ENCODE results near the gene ARHGAP26. TPM values are rescaled to one million over a fixed set of nuclear protein-coding genes. Genes with fewer than 3 reads are reported as not detected.

ARHGAP26 gene
- total RNA-seq, 4 donors from 2014 or later, result 28.2 to 52.3 (median 37.9) TPM

DNA sequence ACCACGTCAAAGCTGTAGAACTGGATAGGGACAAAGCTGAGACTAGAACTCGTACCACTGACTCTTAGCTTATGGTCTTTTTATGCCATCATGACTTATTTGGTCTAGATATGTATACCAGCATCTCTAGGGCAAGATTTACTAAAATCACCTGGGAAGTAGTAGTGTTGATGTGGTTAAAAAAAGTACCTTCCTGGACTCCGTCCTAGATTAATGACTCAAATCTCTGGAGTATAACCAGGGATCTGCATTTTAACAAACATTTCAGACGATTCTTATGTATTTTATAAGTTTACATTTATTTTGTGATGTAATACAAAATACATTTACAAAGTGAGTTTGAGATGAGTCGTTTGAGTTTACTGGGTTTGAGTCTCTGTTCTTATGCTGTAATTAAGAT is 68.7 kb downstream of the ARHGAP26 start:
- Histone ChIP-seq H3K4me3 (replicated peaks in 1 of 3) (no peak overlapping the region), H3K36me3 (no peaks in the 10 kb centered on the region), H3K4me1 (peaks cover 7 to 16% of the 10 kb centered on the region in 2 donors), H3K9me3 (no peaks in the 10 kb centered on the region), H3K27me3 (no peaks in the 10 kb centered on the region), H3K27ac (peak overlapping the region in 2 of 3 donors; percentile 51 to 60)
- no peak for TF ChIP-seq POLR2A (IDR thresholded peaks at IDR 0.05)
- TF ChIP-seq, protein P1, sequence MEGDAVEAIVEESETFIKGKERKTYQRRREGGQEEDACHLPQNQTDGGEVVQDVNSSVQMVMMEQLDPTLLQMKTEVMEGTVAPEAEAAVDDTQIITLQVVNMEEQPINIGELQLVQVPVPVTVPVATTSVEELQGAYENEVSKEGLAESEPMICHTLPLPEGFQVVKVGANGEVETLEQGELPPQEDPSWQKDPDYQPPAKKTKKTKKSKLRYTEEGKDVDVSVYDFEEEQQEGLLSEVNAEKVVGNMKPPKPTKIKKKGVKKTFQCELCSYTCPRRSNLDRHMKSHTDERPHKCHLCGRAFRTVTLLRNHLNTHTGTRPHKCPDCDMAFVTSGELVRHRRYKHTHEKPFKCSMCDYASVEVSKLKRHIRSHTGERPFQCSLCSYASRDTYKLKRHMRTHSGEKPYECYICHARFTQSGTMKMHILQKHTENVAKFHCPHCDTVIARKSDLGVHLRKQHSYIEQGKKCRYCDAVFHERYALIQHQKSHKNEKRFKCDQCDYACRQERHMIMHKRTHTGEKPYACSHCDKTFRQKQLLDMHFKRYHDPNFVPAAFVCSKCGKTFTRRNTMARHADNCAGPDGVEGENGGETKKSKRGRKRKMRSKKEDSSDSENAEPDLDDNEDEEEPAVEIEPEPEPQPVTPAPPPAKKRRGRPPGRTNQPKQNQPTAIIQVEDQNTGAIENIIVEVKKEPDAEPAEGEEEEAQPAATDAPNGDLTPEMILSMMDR (IDR thresholded peaks at IDR 0.05), result no peak
- WGBS, 2 donors, result 80 to 89% methylated on average over 5 of the region's 5 CpGs
- intact Hi-C loops (cut with DNase I), result no loop called here
- no peak for DNase-seq

DNA sequence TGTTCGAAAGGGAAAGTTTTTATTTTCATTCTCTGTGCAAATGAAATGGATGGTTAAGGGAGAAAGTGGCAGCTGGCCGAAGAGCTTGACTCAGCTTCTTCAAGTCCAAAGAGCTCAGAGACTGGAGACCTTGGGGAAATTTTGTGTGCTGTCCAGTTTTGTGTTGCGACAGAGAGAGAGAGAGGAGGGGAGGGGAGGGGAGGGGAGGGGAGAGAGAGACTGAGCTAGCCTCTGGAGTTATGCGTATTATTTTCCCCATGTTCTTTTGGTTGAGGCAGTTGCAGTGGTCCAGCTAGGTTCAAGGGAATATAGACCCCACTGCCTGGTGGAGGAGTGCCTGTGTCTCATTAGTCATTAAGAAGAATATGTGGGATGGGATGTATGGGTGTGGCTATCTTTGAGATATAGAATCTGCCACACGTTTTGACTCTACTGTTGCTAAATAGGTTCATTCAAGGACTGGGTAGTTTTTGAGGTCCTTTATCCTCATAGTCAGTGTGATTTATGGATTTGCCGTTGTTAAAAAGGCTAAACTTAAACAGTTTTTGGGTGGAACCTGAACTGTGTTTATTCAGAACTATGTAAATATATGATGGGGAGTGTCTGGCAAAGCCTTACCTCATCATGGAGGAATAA is 69.7 kb downstream of the ARHGAP26 start:
- Histone ChIP-seq H3K4me3 (replicated peaks in 1 of 3) (no peak overlapping the region), H3K36me3 (no peaks in the 10 kb centered on the region), H3K27ac (peak overlapping the region in 2 of 3 donors; percentile 56 to 60), H3K27me3 (no peaks in the 10 kb centered on the region), H3K4me1 (peaks cover 7 to 14% of the 10 kb centered on the region in 2 donors), H3K9me3 (no peaks in the 10 kb centered on the region)
- WGBS, 2 donors, result 66 to 75% methylated on average over 6 of the region's 6 CpGs
- intact Hi-C loops (cut with DNase I), result no loop called here
- peak; percentile 48 to 70 for DNase-seq
- TF ChIP-seq POLR2A (IDR thresholded peaks at IDR 0.05), result no peak
- TF ChIP-seq, protein P1 (IDR thresholded peaks at IDR 0.05), result no peak

DNA sequence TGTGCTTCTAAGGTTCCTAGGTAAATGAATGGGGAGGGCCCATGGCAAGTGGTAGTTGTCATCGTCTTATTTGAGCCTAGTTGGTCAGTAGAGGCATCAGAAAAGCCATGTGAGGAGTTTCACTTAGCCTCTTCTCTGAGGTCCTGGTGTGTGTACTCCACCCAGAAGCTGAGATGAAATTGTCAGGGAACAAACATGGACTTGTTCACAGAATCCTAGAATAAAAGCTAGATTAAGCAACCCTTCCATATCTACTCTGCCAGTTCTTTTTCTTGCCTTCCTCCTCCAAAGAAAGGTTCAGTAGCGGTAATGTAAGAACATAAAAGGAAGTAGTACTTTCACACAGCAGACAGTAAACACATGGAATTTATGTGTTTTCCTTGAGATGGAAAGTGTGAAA is 70.4 kb downstream of the ARHGAP26 start:
- no peak for TF ChIP-seq POLR2A (IDR thresholded peaks at IDR 0.05)
- TF ChIP-seq, protein P1 (IDR thresholded peaks at IDR 0.05), result no peak
- no peak overlapping the region for H3K4me3 ChIP-seq (replicated peaks in 1 of 3)
- intact Hi-C loops (cut with DNase I), result no loop called here
- WGBS, 2 donors, result 78 to 92% methylated on average over 2 of the region's 2 CpGs
- H3K36me3 ChIP-seq, result no peaks in the 10 kb centered on the region
- H3K9me3 ChIP-seq, result no peaks in the 10 kb centered on the region
- H3K4me1 ChIP-seq, result peaks cover 15 to 22% of the 10 kb centered on the region in 2 donors
- no peaks in the 10 kb centered on the region for H3K27me3 ChIP-seq
- no peak for DNase-seq
- H3K27ac ChIP-seq, result no peak overlapping the region

DNA sequence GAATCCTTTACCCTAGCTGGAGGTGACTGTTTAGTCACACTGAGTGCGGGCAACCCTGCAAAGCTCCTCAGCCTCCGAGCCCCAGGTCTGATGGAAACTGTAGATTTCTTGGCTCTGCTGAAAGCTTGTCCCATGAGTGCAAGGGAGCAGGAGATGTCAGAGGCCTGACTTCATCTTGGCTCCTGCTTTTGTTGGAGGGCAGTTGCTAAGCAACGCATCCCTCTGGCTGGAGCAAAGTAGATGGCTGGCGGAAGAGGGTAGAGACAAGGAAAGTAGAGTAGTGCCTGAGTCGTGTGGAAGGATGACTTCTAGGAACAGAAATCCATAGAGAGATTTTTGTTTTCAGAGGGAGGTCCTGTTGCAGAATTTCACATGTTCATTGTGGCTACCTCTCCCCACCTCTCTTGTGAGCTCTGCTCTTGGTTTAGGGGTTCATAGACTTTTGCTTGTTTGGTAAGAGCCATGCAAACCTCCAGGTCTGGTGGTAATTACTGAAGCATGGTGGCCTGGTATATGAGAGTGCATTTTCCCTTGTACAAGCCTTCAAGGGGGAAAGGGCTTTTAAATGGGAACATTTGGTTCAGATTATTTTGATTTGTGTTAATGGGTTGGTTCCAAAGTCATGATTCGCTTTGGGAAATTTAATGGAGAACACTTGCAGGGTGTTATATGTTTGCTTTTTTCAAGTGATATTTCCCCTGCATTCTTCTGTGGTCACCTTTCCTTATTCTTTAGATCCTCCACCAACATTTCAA is 71.5 kb downstream of the ARHGAP26 start:
- TF ChIP-seq, protein P1 (IDR thresholded peaks at IDR 0.05), result no peak
- no peak for TF ChIP-seq POLR2A (IDR thresholded peaks at IDR 0.05)
- intact Hi-C loops (cut with DNase I), result no loop called here
- Histone ChIP-seq H3K4me1 (peaks cover 23 to 33% of the 10 kb centered on the region in 2 donors), H3K4me3 (replicated peaks in 1 of 3) (no peak overlapping the region), H3K27ac (no peak overlapping the region), H3K36me3 (no peaks in the 10 kb centered on the region), H3K27me3 (no peaks in the 10 kb centered on the region), H3K9me3 (no peaks in the 10 kb centered on the region)
- 75 to 82% methylated on average over 6 of the region's 6 CpGs for WGBS, 2 donors
- DNase-seq, result no peak
